ENCODE results near the gene SBNO2.
A peak's percentile ranks its signal among the peaks of the same experiment; 100 is the strongest.

The SBNO2 gene

GRCh38 chr19:1169411-1169791, 4.7 kb downstream of the SBNO2 start:
- DNase-seq (ENCODE audit: low spot score), result no peak

- DNase-seq (ENCODE audit: low spot score), result peak; percentile 14
Observed at GRCh38 chr19:1168572-1169410, 5.3 kb downstream of the SBNO2 start.

GRCh38 chr19:1167687-1168571, 6.1 kb downstream of the SBNO2 start:
- DNase-seq (ENCODE audit: low spot score), result no peak

GRCh38 chr19:1166872-1167573, 7.0 kb downstream of the SBNO2 start:
- no peak for DNase-seq (ENCODE audit: low spot score)

GRCh38 chr19:1164684-1165531, 9.2 kb downstream of the SBNO2 start:
- peak; percentile 11 for DNase-seq (ENCODE audit: low spot score)

GRCh38 chr19:1163934-1164683, 10.0 kb downstream of the SBNO2 start:
- DNase-seq (ENCODE audit: low spot score), result peak; percentile 8

- peak; percentile 14 for DNase-seq (ENCODE audit: low spot score)
Observed at GRCh38 chr19:1163283-1163933, 10.7 kb downstream of the SBNO2 start.

GRCh38 chr19:1162404-1163282, 11.4 kb downstream of the SBNO2 start:
- DNase-seq (ENCODE audit: low spot score), result peak; percentile 23

GRCh38 chr19:1161716-1162115, 12.4 kb downstream of the SBNO2 start:
- DNase-seq (ENCODE audit: low spot score), result peak; percentile 75

- DNase-seq (ENCODE audit: low spot score), result no peak
Observed at GRCh38 chr19:1159864-1160595, 14.0 kb downstream of the SBNO2 start.

GRCh38 chr19:1158885-1159448, 15.1 kb downstream of the SBNO2 start:
- no peak for DNase-seq (ENCODE audit: low spot score)

GRCh38 chr19:1157931-1158884, 15.9 kb downstream of the SBNO2 start:
- no peak for DNase-seq (ENCODE audit: low spot score)

GRCh38 chr19:1156830-1157615, 17.0 kb downstream of the SBNO2 start:
- DNase-seq (ENCODE audit: low spot score), result no peak

GRCh38 chr19:1156305-1156801, 17.7 kb downstream of the SBNO2 start:
- DNase-seq (ENCODE audit: low spot score), result no peak

GRCh38 chr19:1155352-1156304, 18.4 kb downstream of the SBNO2 start:
- DNase-seq (ENCODE audit: low spot score), result no peak

All from iPS-NIHi11 (cell line).